Fibroblast of lung (primary cell): ENCODE results near the gene PPIH. TPM values are rescaled to one million over a fixed set of nuclear protein-coding genes. Genes with fewer than 3 reads are reported as not detected.

Source experiments
- DNase-seq, 2 donors: peaks; one replicate each; pipeline versions ENCODE4 v3.0.0 to v3.0.0-alpha.2; 2010; ENCODE audit warnings: low read depth in 2 of 2
- H2AFZ ChIP-seq: 2 replicates; pipeline ENCODE4 v1.5.1; 2012; ENCODE audit warnings: low read length, control low read depth, inconsistent platforms
- H3K27ac ChIP-seq: 2 replicates; pipeline ENCODE4 v1.5.1; 2011; ENCODE audit warnings: low read length, control low read depth; ENCODE audit not compliant: insufficient read depth
- H3K27me3 ChIP-seq: 2 replicates; pipeline ENCODE4 v1.5.1; 2011; ENCODE audit warnings: mild to moderate bottlenecking, low read length; ENCODE audit not compliant: control insufficient read depth, insufficient read depth
- H3K36me3 ChIP-seq: 2 replicates; pipeline ENCODE4 v1.5.1; 2011; ENCODE audit warnings: low read length; ENCODE audit not compliant: control insufficient read depth, insufficient read depth
- H3K4me1 ChIP-seq: 2 replicates; pipeline ENCODE4 v1.5.1; 2011; ENCODE audit warnings: low read length; ENCODE audit not compliant: control insufficient read depth, insufficient read depth; ENCODE audit errors: extremely low read depth
- H3K4me2 ChIP-seq: 2 replicates; pipeline ENCODE4 v1.5.1; 2011; ENCODE audit warnings: low read length, control low read depth; ENCODE audit not compliant: insufficient read depth; ENCODE audit errors: extremely low read depth
- H3K4me3 ChIP-seq, 4 experiments: fragments of 200-600 bp in 1 of 4; sonication (generic) in 1 of 4; replicated peaks in 1 of 4; 2 replicates each; pipeline ENCODE4 v1.5.1; 2011 to 2016; ENCODE audit warnings: low read length in 4 of 4, low read depth in 3 of 4, mild to moderate bottlenecking in 3 of 4, control low read depth in 2 of 4, inconsistent platforms in 1 of 4, mixed read lengths in 1 of 4; ENCODE audit not compliant: insufficient read depth in 1 of 4; ENCODE audit errors: control extremely low read depth in 1 of 4
- H3K79me2 ChIP-seq: 2 replicates; pipeline ENCODE4 v1.5.1; 2012; ENCODE audit warnings: mild to moderate bottlenecking, low read length, inconsistent platforms; ENCODE audit not compliant: control insufficient read depth, insufficient read depth
- H3K9ac ChIP-seq: 2 replicates; pipeline ENCODE4 v1.5.1; 2011; ENCODE audit warnings: mild to moderate bottlenecking, low read length, control low read depth; ENCODE audit not compliant: insufficient read depth
- H3K9me3 ChIP-seq: 2 replicates; pipeline ENCODE4 v1.5.1; 2012; ENCODE audit warnings: low read depth, low read length; ENCODE audit not compliant: control insufficient read depth, insufficient read depth
- H4K20me1 ChIP-seq: 2 replicates; pipeline ENCODE4 v1.5.1; 2011; ENCODE audit warnings: low read length; ENCODE audit not compliant: control insufficient read depth, insufficient read depth; ENCODE audit errors: extremely low read depth
- EZH2 ChIP-seq: IDR thresholded peaks from 2 replicates; pipeline ENCODE4 v1.5.1; 2012; ENCODE audit warnings: low read length, control low read depth, mild to moderate bottlenecking; ENCODE audit errors: missing control alignments
- polyA minus RNA-seq: library from RNA; depleted of rRNA, polyadenylated mRNA; stranded (reverse); fragments of >200 nt; gene quantifications from 2 replicates; pipeline ENCODE4 v1.2.3, GENCODE V29; 2011; ENCODE audit warnings: low replicate concordance
- polyA plus RNA-seq, 2 donors: library from polyadenylated mRNA; depleted of rRNA in 1 of 2; stranded (reverse) in 1 of 2; unstranded in 1 of 2; fragments of >200 nt; gene quantifications; 2 replicates each; pipeline ENCODE4 v1.2.1, GENCODE V29; 2011 to 2012; ENCODE audit warnings: missing spikeins in 1 of 2
- total RNA-seq: library from RNA; depleted of rRNA; stranded (reverse); fragments of >200 nt; gene quantifications from 2 replicates; pipeline ENCODE4 v1.2.1, GENCODE V29; 2014
- TF ChIP-seq, protein P1 (sequence below), 2 donors: IDR thresholded peaks in 1 of 2; conservative IDR thresholded peaks in 1 of 2; 1 replicate in 1 of 2; 2 replicates in 1 of 2; pipeline ENCODE4 v1.5.1; 2011 to 2012; ENCODE audit warnings: low read length in 2 of 2, control low read depth in 1 of 2, inconsistent platforms in 1 of 2, low read depth in 1 of 2, mild to moderate bottlenecking in 1 of 2

Gene PPIH
- total RNA-seq: 13.1 and 19.0 TPM in 2 replicates
- 32.3 and 56.5 TPM in 2 replicates for polyA plus RNA-seq
- polyA plus RNA-seq (2012): 23.7 and 51.5 TPM in 2 replicates
- polyA minus RNA-seq: 10.4 TPM in 1 of 2 replicates, not detected in the other

DNA sequence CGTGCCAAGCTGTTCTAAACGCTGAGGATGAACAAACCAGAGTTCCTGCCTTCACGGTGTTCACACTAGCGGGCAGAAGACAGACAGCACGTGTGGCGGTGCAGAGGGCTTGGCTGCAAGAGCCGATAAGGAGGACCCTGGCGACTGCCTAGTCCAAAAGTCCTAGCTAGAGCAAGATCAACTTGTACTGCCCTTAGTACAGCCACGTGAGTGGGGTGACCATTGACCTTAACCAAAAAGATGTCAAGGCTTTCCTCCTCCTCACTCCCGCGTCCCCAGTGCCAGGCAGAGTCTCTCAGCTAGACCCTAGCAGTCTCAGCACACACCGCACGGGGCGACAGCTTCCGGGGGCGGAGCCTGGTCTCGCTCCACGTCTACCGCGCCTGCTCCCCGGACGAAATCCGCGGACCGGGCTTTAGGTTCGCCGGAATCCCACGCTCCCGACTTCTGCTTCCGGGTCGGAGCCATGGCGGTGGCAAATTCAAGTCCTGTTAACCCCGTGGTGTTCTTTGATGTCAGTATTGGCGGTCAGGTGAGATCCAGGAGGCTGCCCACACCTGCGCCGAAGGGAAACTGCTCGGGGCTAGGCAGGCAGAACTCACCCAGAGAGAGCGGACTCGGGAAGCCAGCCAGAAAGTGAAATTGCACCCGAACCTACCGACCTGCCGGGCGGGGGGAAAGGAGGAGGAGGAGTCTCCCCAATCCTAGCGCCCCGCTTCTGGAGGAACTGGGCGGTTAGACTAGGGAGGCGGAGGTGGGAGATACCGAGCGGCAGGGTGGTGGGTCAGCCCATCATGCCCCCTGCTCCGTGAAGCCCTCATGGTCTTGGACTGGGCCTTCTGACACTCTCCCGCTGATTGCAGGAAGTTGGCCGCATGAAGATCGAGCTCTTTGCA lies at the start of gene PPIH:
Gene PPIH, plus strand, starts transcription at position 443 of the 896 bp plus-strand sequence. Its CDS starts 24 bp downstream, at position 467.
- no peaks in the 10 kb centered on the region for H3K27me3 ChIP-seq
- no peaks in the 10 kb centered on the region for H3K36me3 ChIP-seq
- peak within 1 kb of the TSS; percentile 49 to 96 (median 83) for H3K4me3 ChIP-seq
- peak within 1 kb of the TSS; percentile 99 for H2AFZ ChIP-seq
- H3K4me1 ChIP-seq: peaks cover 3% of the 10 kb centered on the region
- no peaks in the 10 kb centered on the region for H3K9me3 ChIP-seq
- no peaks in the 10 kb centered on the region for H4K20me1 ChIP-seq
- H3K27ac ChIP-seq: peak within 1 kb of the TSS; percentile 74
- peak within 1 kb of the TSS; percentile 90 for H3K4me2 ChIP-seq
- H3K9ac ChIP-seq: peak within 1 kb of the TSS; percentile 63
- peak; percentile 89 to 92 for DNase-seq
- no peak for TF ChIP-seq EZH2
- TF ChIP-seq, protein P1, sequence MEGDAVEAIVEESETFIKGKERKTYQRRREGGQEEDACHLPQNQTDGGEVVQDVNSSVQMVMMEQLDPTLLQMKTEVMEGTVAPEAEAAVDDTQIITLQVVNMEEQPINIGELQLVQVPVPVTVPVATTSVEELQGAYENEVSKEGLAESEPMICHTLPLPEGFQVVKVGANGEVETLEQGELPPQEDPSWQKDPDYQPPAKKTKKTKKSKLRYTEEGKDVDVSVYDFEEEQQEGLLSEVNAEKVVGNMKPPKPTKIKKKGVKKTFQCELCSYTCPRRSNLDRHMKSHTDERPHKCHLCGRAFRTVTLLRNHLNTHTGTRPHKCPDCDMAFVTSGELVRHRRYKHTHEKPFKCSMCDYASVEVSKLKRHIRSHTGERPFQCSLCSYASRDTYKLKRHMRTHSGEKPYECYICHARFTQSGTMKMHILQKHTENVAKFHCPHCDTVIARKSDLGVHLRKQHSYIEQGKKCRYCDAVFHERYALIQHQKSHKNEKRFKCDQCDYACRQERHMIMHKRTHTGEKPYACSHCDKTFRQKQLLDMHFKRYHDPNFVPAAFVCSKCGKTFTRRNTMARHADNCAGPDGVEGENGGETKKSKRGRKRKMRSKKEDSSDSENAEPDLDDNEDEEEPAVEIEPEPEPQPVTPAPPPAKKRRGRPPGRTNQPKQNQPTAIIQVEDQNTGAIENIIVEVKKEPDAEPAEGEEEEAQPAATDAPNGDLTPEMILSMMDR (conservative IDR thresholded peaks at IDR 0.05 in 1 of 2, IDR thresholded peaks at IDR 0.05 in 1 of 2; ENCODE audit: low read depth in 1 of 2, low read length in 2 of 2): peak in 1 of 2 donors; percentile 19
- H3K79me2 ChIP-seq: peaks cover 8% of the 10 kb centered on the region

DNA sequence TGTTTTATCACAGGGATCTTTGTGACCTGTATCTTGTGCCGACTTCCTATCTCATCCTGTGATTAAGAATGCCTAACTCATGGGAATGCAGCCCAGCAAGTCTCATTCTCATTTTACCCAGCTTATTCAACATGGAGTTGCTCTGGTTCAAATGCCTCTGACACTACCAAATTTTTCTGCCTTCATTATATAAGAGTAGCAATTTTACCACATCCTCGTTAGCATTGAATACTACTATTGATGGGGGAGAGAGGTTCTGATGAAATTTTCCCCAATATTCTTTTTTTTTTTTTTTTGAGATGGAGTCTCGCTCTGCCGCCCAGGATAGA lies 44.5 kb upstream of the PPIH start:
- Histone ChIP-seq H3K4me1 (no peaks in the 10 kb centered on the region), H3K79me2 (no peaks in the 10 kb centered on the region), H3K4me3 (no peak overlapping the region), H3K27ac (no peak overlapping the region), H3K9ac (no peak overlapping the region), H2AFZ (no peak overlapping the region), H3K4me2 (no peak overlapping the region), H3K27me3 (no peaks in the 10 kb centered on the region), H3K9me3 (no peaks in the 10 kb centered on the region), H4K20me1 (no peaks in the 10 kb centered on the region), H3K36me3 (no peaks in the 10 kb centered on the region)
- no peak for TF ChIP-seq EZH2
- TF ChIP-seq, protein P1 (conservative IDR thresholded peaks at IDR 0.05 in 1 of 2, IDR thresholded peaks at IDR 0.05 in 1 of 2; ENCODE audit: low read depth in 1 of 2, low read length in 2 of 2): no peak
- no peak for DNase-seq

DNA sequence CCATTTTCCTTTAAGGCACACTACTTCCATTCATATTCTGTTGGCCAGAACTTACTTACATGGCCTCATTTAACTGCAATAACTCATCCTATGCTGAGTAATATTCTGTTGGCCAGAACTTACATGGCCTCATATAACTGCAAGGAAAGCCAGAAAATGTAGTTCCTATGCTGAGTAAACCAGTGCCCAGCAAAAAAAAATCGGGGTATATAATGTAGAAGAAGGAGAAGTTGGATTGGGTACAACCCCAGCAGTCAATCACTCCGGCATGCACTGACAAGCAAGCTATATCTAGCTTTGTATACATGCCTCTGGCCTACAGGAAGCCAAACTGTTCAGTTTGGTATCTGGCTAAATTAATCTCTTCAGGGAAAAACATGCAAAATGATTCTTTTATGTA lies 39.4 kb upstream of the PPIH start:
- H3K9me3 ChIP-seq: no peaks in the 10 kb centered on the region
- TF ChIP-seq, protein P1 (conservative IDR thresholded peaks at IDR 0.05 in 1 of 2, IDR thresholded peaks at IDR 0.05 in 1 of 2; ENCODE audit: low read depth in 1 of 2, low read length in 2 of 2): no peak
- no peak for TF ChIP-seq EZH2
- H3K4me3 ChIP-seq: no peak overlapping the region
- no peak overlapping the region for H3K4me2 ChIP-seq
- H3K9ac ChIP-seq: no peak overlapping the region
- no peaks in the 10 kb centered on the region for H3K4me1 ChIP-seq
- H3K36me3 ChIP-seq: no peaks in the 10 kb centered on the region
- H4K20me1 ChIP-seq: no peaks in the 10 kb centered on the region
- no peaks in the 10 kb centered on the region for H3K79me2 ChIP-seq
- peak in 1 of 2 donors; percentile 12 for DNase-seq
- no peaks in the 10 kb centered on the region for H3K27me3 ChIP-seq
- H2AFZ ChIP-seq: no peak overlapping the region
- no peak overlapping the region for H3K27ac ChIP-seq
